WERI-Rb-1 (cell line): ENCODE data around the gene HOXA2.

Experiments used
- DNase-seq: peaks from one replicate; pipeline ENCODE4 v3.0.0-alpha.2; 2020
- H3K27ac ChIP-seq: fragments of 250-450 bp; sonication (Bioruptor Pico); 2 replicates; pipeline ENCODE4 v1.5.1; 2020; ENCODE audit warnings: mild to moderate bottlenecking, moderate library complexity
- H3K27me3 ChIP-seq: fragments of 250-450 bp; sonication (Bioruptor Pico); 2 replicates; pipeline ENCODE4 v1.5.1; 2021; ENCODE audit warnings: mild to moderate bottlenecking, low read depth, moderate library complexity; ENCODE audit not compliant: insufficient read depth, severe bottlenecking
- H3K36me3 ChIP-seq: fragments of 250-450 bp; sonication (Bioruptor Pico); 2 replicates; pipeline ENCODE4 v1.5.1; 2020; ENCODE audit warnings: mild to moderate bottlenecking, moderate library complexity
- H3K4me3 ChIP-seq: 2 replicates; pipeline ENCODE4 v1.5.1; 2011; ENCODE audit warnings: low read depth, mild to moderate bottlenecking, control low read depth, low read length
- H3K9me3 ChIP-seq: fragments of 250-450 bp; sonication (Bioruptor Pico); 2 replicates; pipeline ENCODE4 v1.5.1; 2021; ENCODE audit warnings: mild to moderate bottlenecking, moderate library complexity; ENCODE audit not compliant: severe bottlenecking
- TF ChIP-seq, protein P1 (sequence below): IDR thresholded peaks from 2 replicates; pipeline ENCODE4 v1.5.1; 2011; ENCODE audit warnings: low read depth, mild to moderate bottlenecking, control low read depth, inconsistent platforms, low read length

HOXA2 gene

GRCh38 chr7:27111042-27111750, 8.7 kb upstream of the HOXA2 start:
- TF ChIP-seq, protein P1, sequence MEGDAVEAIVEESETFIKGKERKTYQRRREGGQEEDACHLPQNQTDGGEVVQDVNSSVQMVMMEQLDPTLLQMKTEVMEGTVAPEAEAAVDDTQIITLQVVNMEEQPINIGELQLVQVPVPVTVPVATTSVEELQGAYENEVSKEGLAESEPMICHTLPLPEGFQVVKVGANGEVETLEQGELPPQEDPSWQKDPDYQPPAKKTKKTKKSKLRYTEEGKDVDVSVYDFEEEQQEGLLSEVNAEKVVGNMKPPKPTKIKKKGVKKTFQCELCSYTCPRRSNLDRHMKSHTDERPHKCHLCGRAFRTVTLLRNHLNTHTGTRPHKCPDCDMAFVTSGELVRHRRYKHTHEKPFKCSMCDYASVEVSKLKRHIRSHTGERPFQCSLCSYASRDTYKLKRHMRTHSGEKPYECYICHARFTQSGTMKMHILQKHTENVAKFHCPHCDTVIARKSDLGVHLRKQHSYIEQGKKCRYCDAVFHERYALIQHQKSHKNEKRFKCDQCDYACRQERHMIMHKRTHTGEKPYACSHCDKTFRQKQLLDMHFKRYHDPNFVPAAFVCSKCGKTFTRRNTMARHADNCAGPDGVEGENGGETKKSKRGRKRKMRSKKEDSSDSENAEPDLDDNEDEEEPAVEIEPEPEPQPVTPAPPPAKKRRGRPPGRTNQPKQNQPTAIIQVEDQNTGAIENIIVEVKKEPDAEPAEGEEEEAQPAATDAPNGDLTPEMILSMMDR: no peak
- Histone ChIP-seq H3K27ac (no peak overlapping the region), H3K27me3 (peaks cover 82% of the 10 kb centered on the region), H3K36me3 (no peaks in the 10 kb centered on the region), H3K4me3 (no peak overlapping the region), H3K9me3 (no peaks in the 10 kb centered on the region)
- no peak for DNase-seq

- no peaks in the 10 kb centered on the region for H3K36me3 ChIP-seq
- peaks cover 83% of the 10 kb centered on the region for H3K27me3 ChIP-seq
- no peak overlapping the region for H3K27ac ChIP-seq
- no peaks in the 10 kb centered on the region for H3K9me3 ChIP-seq
- no peak for DNase-seq
- TF ChIP-seq, protein P1: no peak
- H3K4me3 ChIP-seq: no peak overlapping the region
These were observed 7.9 kb upstream of the HOXA2 start for GRCh38 chr7:27110186-27111031.

DNA sequence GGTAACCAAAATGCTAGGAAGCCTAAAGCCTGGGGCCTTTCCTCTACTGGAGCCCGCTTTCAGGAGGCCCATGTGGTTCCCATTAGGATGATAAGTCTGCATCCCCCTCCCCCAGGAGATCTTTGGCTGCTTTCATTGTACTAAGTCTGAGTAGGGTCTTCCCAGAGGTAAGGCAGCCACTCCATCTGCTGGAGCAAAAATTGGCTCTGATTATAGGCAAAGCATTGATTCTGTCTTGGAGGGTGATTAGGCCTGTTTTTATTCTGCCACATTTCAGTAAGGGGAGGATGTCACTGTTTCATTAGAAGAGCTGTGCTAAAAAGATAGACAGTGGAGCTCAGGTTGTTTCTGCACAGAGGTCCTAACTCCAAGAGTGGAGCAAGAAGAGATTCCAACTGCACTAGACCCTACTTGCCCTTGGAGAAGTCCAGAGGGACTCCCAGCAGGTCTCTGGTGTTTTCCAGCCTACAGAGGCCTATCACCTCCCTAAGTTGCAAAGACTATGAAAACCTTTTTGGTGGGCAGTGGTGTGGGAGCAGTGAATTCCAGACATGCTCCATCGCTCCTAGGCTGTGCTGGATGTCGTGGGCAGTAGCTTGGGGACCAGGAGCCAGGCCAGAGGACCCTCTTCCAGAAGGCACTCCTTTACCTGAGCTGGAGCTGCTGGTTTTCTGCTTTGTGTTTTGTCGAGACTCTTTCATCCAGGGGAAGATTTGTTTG, 7.1 kb upstream of the HOXA2 start:
- no peak for DNase-seq
- H3K27ac ChIP-seq: no peak overlapping the region

DNA sequence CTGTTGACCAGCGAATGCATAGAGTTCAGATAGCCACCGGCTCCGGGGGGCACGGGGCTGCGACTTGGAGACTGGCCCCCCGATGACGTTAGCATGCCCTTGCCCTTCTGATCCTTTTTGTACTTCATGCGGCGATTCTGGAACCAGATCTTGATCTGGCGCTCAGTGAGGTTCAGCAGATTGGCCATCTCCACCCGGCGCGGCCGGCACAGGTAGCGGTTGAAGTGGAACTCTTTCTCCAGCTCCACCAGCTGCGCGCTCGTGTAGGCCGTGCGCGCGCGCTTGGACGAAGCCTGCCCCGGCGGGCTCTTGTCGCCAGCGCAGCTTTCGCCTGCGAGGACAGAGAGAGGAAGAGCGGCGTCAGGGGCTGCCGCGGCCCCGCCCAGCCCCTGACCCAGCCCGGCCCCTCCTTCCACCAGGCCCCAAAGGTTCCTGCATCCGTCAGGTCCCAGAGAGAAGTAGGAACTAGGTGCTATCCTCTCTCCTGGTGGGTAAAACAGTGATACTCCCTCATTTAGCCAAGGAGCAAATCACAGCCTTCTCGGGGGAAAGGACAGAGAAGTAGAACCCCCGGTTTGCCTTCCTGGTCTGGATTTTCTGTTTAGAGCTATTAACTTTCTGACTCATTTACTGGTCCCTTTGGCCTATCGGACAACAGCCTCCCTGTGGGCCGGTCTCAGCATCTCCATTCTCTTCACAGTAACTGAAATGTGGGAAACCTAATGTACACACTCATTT, 6.1 kb upstream of the HOXA2 start:
- Histone ChIP-seq H3K4me3 (no peak overlapping the region), H3K27ac (no peak overlapping the region), H3K9me3 (no peaks in the 10 kb centered on the region), H3K36me3 (no peaks in the 10 kb centered on the region), H3K27me3 (peaks cover 93% of the 10 kb centered on the region)
- TF ChIP-seq, protein P1: no peak
- peak; percentile 57 for DNase-seq

More for the DNA sequence above, 7.1 kb upstream of the HOXA2 start:
- TF ChIP-seq, protein P1: no peak
- Histone ChIP-seq H3K9me3 (no peaks in the 10 kb centered on the region), H3K36me3 (no peaks in the 10 kb centered on the region), H3K27me3 (peaks cover 84% of the 10 kb centered on the region), H3K4me3 (no peak overlapping the region)
